Measurements from ENCODE around the gene FTO. TPM values are rescaled to one million over a fixed set of nuclear protein-coding genes. Genes with fewer than 3 reads are reported as not detected.
A peak's percentile ranks its signal among the peaks of the same experiment; 100 is the strongest.

The FTO gene
- total RNA-seq, 4 donors from 2014 or later = 70.9 to 89.7 (median 86.8) TPM

GRCh38 chr16:53900667-53901066 is 196.7 kb downstream of the FTO start:
- DNase-seq (ENCODE audit: low spot score) = no peak

GRCh38 chr16:53901408-53901807 is 197.5 kb downstream of the FTO start:
- TF ChIP-seq CTCF (IDR thresholded peaks at IDR 0.05) = no peak
- ATAC-seq (ENCODE audit: low FRiP score) (no peak), DNase-seq (ENCODE audit: low spot score) (no peak)

More at GRCh38 chr16:53900667-53901066, 196.7 kb downstream of the FTO start:
- TF ChIP-seq CTCF (IDR thresholded peaks at IDR 0.05) = no peak
- ATAC-seq (ENCODE audit: low FRiP score) = no peak

- TF ChIP-seq CTCF (IDR thresholded peaks at IDR 0.05) = no peak
- ATAC-seq (ENCODE audit: low FRiP score) = no peak
Observed at GRCh38 chr16:53904533-53904932, 200.6 kb downstream of the FTO start.

GRCh38 chr16:53905028-53905427 is 201.1 kb downstream of the FTO start:
- no peak for ATAC-seq (ENCODE audit: low FRiP score)
- no peak for TF ChIP-seq CTCF (IDR thresholded peaks at IDR 0.05)
- no peak for DNase-seq (ENCODE audit: low spot score)

More at GRCh38 chr16:53904533-53904932, 200.6 kb downstream of the FTO start:
- no peak for DNase-seq (ENCODE audit: low spot score)

GRCh38 chr16:53908731-53909130 is 204.8 kb downstream of the FTO start:
- no peak for DNase-seq (ENCODE audit: low spot score)
- no peak for ATAC-seq (ENCODE audit: low FRiP score)
- no peak for TF ChIP-seq CTCF (IDR thresholded peaks at IDR 0.05)

- ATAC-seq (ENCODE audit: low FRiP score) = peak; percentile 71
- TF ChIP-seq CTCF (IDR thresholded peaks at IDR 0.05) = no peak
- DNase-seq (ENCODE audit: low spot score) = no peak
Observed at GRCh38 chr16:53910990-53911389, 207.0 kb downstream of the FTO start.

- no peak for TF ChIP-seq CTCF (IDR thresholded peaks at IDR 0.05)
- ATAC-seq (ENCODE audit: low FRiP score) (no peak), DNase-seq (ENCODE audit: low spot score) (no peak)
Observed at GRCh38 chr16:53911513-53911912, 207.6 kb downstream of the FTO start.

All from omental fat pad (tissue), 4 donors.